ENCODE data around the gene SLC43A3. TPM values are rescaled to one million over a fixed set of nuclear protein-coding genes. Genes with fewer than 3 reads are reported as not detected.

SLC43A3 gene
- total RNA-seq (10 to 100 TPM; 25.2 to 43.9 (median 31.9) TPM), polyA plus RNA-seq (10 to 100 TPM; 11.3 to 16.9 (median 12.6) TPM)

DNA sequence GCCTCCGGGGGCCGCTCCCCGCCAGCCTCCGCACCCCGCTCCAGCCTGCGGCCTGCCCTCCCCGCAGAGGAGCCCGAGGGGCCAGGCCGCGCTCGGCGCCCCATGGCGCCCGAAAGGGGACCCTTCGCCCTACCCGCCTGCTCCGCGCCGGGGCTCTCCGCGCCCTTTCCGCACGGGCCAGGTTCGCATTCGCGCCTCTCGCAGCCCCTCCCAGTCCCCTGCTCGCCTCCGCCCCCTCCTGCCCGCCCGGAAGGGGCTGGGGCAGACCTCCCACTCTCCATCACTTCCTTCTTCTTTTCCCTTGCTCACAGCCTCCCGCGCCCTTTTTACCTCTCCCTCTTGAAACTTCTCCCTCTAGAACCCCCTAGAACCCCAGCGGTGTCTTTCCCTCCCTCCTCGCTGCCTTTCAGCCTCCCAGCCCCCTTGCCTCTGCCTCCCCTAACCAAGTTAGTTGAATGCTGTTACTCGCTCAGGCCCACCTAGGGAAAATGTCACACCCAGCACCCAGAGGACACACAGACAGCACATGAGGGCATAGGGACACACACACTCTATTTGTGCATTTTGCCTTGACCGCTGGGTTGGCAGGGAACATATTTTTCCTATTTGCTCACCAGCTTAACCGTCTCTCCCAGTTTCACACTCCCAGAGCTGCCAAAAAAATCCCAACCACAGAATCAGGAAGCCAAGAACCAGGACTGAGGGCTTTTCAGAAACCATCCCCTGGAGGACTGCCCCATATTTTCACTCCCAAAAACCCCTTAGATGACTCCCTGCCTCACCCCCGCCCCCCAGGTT lies at the start of gene SLC43A3:
SLC43A3 (minus strand) TSS at position 193 of the 798 bp plus-strand sequence. CDS start 949 bp downstream, outside the sequence.
- Histone ChIP-seq H3K4me1 (peaks cover 0 to 50% (median 46%) of the 10 kb centered on the region in 4 donors), H3K36me3 (peaks cover 0 to 7% (median 0%) of the 10 kb centered on the region in 4 donors), H3K4me3 (peak within 1 kb of the TSS; percentile 35 to 59 (median 52)), H3K27me3 (no peaks in the 10 kb centered on the region), H3K27ac (peak within 1 kb of the TSS; percentile 89 to 96 (median 93)), H3K9me3 (no peaks in the 10 kb centered on the region)
- TF ChIP-seq EP300 (IDR thresholded peaks at IDR 0.05), result no peak
- peak in 3 of 4 donors; percentile 48 to 69 (median 52) for TF ChIP-seq POLR2AphosphoS5 (IDR thresholded peaks at IDR 0.05)
- TF ChIP-seq, protein P1, sequence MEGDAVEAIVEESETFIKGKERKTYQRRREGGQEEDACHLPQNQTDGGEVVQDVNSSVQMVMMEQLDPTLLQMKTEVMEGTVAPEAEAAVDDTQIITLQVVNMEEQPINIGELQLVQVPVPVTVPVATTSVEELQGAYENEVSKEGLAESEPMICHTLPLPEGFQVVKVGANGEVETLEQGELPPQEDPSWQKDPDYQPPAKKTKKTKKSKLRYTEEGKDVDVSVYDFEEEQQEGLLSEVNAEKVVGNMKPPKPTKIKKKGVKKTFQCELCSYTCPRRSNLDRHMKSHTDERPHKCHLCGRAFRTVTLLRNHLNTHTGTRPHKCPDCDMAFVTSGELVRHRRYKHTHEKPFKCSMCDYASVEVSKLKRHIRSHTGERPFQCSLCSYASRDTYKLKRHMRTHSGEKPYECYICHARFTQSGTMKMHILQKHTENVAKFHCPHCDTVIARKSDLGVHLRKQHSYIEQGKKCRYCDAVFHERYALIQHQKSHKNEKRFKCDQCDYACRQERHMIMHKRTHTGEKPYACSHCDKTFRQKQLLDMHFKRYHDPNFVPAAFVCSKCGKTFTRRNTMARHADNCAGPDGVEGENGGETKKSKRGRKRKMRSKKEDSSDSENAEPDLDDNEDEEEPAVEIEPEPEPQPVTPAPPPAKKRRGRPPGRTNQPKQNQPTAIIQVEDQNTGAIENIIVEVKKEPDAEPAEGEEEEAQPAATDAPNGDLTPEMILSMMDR (IDR thresholded peaks at IDR 0.05), result no peak
- peak in 1 of 2 donors; percentile 23 for TF ChIP-seq POLR2A (IDR thresholded peaks at IDR 0.05)
- WGBS, 2 donors, result 6 to 9% methylated on average over 39 of the region's 39 CpGs
- intact Hi-C loops (cut with DNase I), result no loop called here
- DNase-seq, result peak; percentile 89

- TF ChIP-seq EP300 (IDR thresholded peaks at IDR 0.05) (no peak), POLR2AphosphoS5 (IDR thresholded peaks at IDR 0.05) (peak in 1 of 4 donors; percentile 7)
- TF ChIP-seq, protein P1 (IDR thresholded peaks at IDR 0.05), result no peak
- 1 to 3% methylated on average over 80 of the region's 80 CpGs for WGBS, 2 donors
- intact Hi-C loops (cut with DNase I), result loop anchor here (2.0 kb wide), 1 partner anchor 17 kb away; no protein-coding TSS in a partner anchor
- no peaks in the 10 kb centered on the region for H3K36me3 ChIP-seq
- H3K4me3 ChIP-seq, result peak overlapping the region; percentile 15 to 57 (median 50)
- H3K27ac ChIP-seq, result peak overlapping the region in 1 of 4 donors; percentile 49
- DNase-seq, result no peak
- no peaks in the 10 kb centered on the region for H3K9me3 ChIP-seq
- peaks cover 0 to 48% (median 27%) of the 10 kb centered on the region in 3 donors for H3K27me3 ChIP-seq
- H3K4me1 ChIP-seq, result peaks cover 0 to 16% (median 15%) of the 10 kb centered on the region in 4 donors
These were observed 49.3 kb upstream of the SLC43A3 start for GRCh38 chr11:57476047-57476756.

GRCh38 chr11:57475671-57476046 lies 48.7 kb upstream of the SLC43A3 start:
- H3K36me3 ChIP-seq, result no peaks in the 10 kb centered on the region
- H3K4me3 ChIP-seq, result peak overlapping the region in 2 of 4 donors; percentile 56 to 57
- H3K4me1 ChIP-seq, result peaks cover 0 to 16% (median 15%) of the 10 kb centered on the region in 4 donors
- 69 to 76% methylated on average over 5 of the region's 5 CpGs for WGBS, 2 donors
- DNase-seq, result no peak
- H3K27ac ChIP-seq, result no peak overlapping the region
- H3K27me3 ChIP-seq, result peaks cover 0 to 48% (median 27%) of the 10 kb centered on the region in 3 donors
- TF ChIP-seq EP300 (IDR thresholded peaks at IDR 0.05), result no peak
- TF ChIP-seq POLR2AphosphoS5 (IDR thresholded peaks at IDR 0.05), result no peak
- TF ChIP-seq POLR2A (IDR thresholded peaks at IDR 0.05), result no peak
- TF ChIP-seq, protein P1 (IDR thresholded peaks at IDR 0.05), result no peak
- intact Hi-C loops (cut with DNase I), result loop anchor here (2.0 kb wide), 1 partner anchor 17 kb away; no protein-coding TSS in a partner anchor
- H3K9me3 ChIP-seq, result no peaks in the 10 kb centered on the region

GRCh38 chr11:57475191-57475590 lies 48.3 kb upstream of the SLC43A3 start:
- intact Hi-C loops (cut with DNase I), result no loop called here
- Histone ChIP-seq H3K27ac (no peak overlapping the region), H3K4me3 (no peak overlapping the region), H3K9me3 (no peaks in the 10 kb centered on the region), H3K36me3 (no peaks in the 10 kb centered on the region), H3K4me1 (peaks cover 0 to 16% (median 15%) of the 10 kb centered on the region in 4 donors), H3K27me3 (peaks cover 0 to 48% (median 27%) of the 10 kb centered on the region in 3 donors)
- no peak for DNase-seq
- TF ChIP-seq, protein P1 (IDR thresholded peaks at IDR 0.05), result no peak
- WGBS, 2 donors, result 59 to 71% methylated on average over 1 of the region's 1 CpG
